SH-SY5Y (cell line): ENCODE data around the gene UQCC5.

Source experiments
- GATA2 ChIP-seq: IDR thresholded peaks from 2 replicates; pipeline ENCODE4 v1.6.1; 2011; ENCODE audit warnings: mild to moderate bottlenecking, low read depth, low read length
- GATA3 ChIP-seq: IDR thresholded peaks from 2 replicates; pipeline ENCODE4 v1.6.1; 2011; ENCODE audit warnings: low read depth, mild to moderate bottlenecking, low read length, moderate library complexity

Gene UQCC5

GRCh38 chr3:52495777-52496602, 40.4 kb upstream of the UQCC5 start:
- TF ChIP-seq GATA3 (no peak), GATA2 (no peak)

DNA sequence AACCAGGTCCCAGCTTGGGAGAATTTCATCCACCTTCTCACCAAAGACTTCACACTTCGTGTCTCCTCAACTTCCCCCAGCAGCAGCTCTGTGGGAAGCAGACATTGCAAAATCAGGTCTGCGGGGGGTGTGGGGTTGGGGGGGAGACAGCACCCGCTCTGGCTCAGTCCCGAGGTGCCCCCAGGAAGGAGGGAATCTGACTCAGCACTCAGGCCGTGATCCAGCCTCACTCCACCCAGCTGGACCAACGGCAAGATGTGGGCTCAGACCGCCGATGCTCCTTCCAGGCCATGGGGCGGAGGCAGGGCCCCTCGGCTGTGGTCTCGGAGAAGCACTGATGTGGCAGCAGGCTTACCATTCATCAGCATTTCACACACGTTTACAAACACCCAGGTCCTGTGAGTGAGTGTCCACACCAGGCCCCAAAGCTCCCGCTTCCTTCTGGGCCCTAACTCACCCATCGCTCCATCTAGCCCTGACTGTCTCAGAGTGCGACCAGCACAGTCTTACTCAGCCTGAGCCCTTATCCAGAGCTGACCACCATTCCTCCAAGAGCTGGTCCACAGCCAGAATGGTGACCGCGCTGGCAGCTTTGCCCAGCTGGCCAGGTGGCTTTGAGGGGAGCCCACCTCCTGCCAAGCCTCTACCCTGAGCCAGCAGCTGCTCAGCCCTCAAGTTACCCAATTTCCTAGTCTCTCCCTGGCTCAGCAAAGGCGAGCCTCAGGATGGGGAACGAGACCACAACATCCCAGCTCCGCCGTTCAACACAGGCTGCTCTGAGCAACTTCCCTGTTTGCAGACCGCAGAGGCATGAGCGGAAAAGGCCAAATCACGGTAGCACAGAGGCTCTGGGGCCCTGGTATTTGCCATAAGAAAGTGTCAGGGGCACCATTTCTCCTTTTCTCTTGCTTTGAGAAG, 38.0 kb upstream of the UQCC5 start:
- TF ChIP-seq GATA2: no peak

- TF ChIP-seq GATA3: no peak
- no peak for TF ChIP-seq GATA2
Measured at GRCh38 chr3:52501046-52501445, 35.4 kb upstream of the UQCC5 start.

GRCh38 chr3:52502001-52502400, 34.4 kb upstream of the UQCC5 start:
- TF ChIP-seq GATA2: no peak
- no peak for TF ChIP-seq GATA3

GRCh38 chr3:52502808-52503350, 33.5 kb upstream of the UQCC5 start:
- TF ChIP-seq GATA3: no peak
- no peak for TF ChIP-seq GATA2

- TF ChIP-seq GATA3 (no peak), GATA2 (no peak)
Measured at GRCh38 chr3:52503788-52504424, 32.5 kb upstream of the UQCC5 start.

DNA sequence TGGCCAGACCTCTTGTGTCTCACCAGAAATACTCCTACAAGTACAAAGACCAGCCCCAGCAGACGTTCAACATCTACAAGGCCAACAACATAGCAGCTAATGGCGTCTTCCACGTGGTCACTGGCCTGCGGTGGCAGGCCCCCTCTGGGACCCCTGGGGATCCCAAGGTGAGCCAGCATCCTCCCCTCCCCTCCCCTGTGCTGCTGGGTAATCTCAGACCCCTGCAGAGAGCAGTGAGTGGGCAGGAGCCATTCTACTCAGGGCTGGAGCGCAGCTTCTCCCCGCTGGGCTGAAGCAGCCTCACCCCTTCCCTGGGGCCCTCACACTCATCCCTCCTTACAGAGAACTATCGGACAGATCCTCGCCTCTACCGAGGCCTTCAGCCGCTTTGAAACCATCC, 31.4 kb upstream of the UQCC5 start:
- TF ChIP-seq GATA3 (no peak), GATA2 (no peak)

- TF ChIP-seq GATA3: no peak
Measured at GRCh38 chr3:52506266-52506966, 30.0 kb upstream of the UQCC5 start.

- no peak for TF ChIP-seq GATA3
- TF ChIP-seq GATA2: no peak
Measured at GRCh38 chr3:52507359-52507758, 29.0 kb upstream of the UQCC5 start.

- TF ChIP-seq GATA3 (no peak), GATA2 (no peak)
Measured at GRCh38 chr3:52509753-52510328, 26.6 kb upstream of the UQCC5 start.

DNA sequence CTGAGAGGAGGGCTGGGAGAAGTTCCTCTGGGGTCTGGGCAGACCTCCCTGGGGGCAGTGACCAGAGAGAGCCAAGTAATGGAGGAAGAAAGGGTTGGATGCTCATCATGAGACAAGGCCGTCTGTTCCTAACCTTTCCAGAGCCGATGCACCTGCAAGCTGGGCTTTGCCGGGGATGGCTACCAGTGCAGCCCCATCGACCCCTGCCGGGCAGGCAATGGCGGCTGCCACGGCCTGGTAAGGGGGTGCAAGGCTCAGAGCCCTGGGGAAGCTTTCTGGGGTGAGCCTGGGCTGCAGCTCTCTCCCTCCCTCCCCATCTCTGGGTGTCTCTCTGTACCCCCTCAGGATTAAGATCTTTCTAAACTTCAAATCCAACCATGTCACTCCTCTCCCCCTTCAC, 24.9 kb upstream of the UQCC5 start:
- no peak for TF ChIP-seq GATA2
- TF ChIP-seq GATA3: no peak

- TF ChIP-seq GATA2 (no peak), GATA3 (no peak)
Measured at GRCh38 chr3:52512105-52512504, 24.3 kb upstream of the UQCC5 start.

- no peak for TF ChIP-seq GATA3
Measured at GRCh38 chr3:52512727-52513126, 23.7 kb upstream of the UQCC5 start.
